ENCODE data around the gene PDE10A. TPM values are rescaled to one million over a fixed set of nuclear protein-coding genes. Genes with fewer than 3 reads are reported as not detected.

PDE10A gene
- total and polyA plus RNA-seq, 2 of the 4 experiments (the other 2 are of a cell fraction), result 3.4 to 12.4 TPM

- H3K14ac ChIP-seq (replicated peaks; ENCODE audit: low read depth, low read length), result no peak overlapping the region
- H2AFZ ChIP-seq (replicated peaks; ENCODE audit: low read length, poor library complexity), result no peak overlapping the region
- no peak overlapping the region for H2BK15ac ChIP-seq (ENCODE audit: low read depth, low read length)
- H3K56ac ChIP-seq (ENCODE audit: extremely low read depth, insufficient read depth, low read length), result no peak overlapping the region
- H3K27me3 ChIP-seq (ENCODE audit: control insufficient read depth, insufficient read depth, low read length), result no peaks in the 10 kb centered on the region
- no peak overlapping the region for H4K91ac ChIP-seq (ENCODE audit: insufficient read depth, low read depth, low read length)
- no peaks in the 10 kb centered on the region for H3K36me3 ChIP-seq (ENCODE audit: control insufficient read depth, insufficient read depth, low read length)
- H2AK9ac ChIP-seq (replicated peaks; ENCODE audit: low read depth, low read length, poor library complexity), result no peak overlapping the region
- H3K4me2 ChIP-seq (ENCODE audit: low read depth, low read length), result peak overlapping the region; percentile 86; the same call in 1 of the 2 replicates
- 80% methylated on average over 1 of the region's 5 CpGs; no CpG with 5 or more reads in 1 of the 2 experiments for WGBS, 2 experiments (ENCODE audit: extremely low coverage in 2 of 2, insufficient read length in 1 of 2)
- no peak for TF ChIP-seq RCOR1 (IDR thresholded peaks at IDR 0.05; ENCODE audit: insufficient replicate concordance, low read length)
- TF ChIP-seq CHD1 (IDR thresholded peaks at IDR 0.05; ENCODE audit: low read depth, low read length), result no peak
- no peak for TF ChIP-seq POLR2A (IDR thresholded peaks at IDR 0.05; ENCODE audit: low read depth, low read length)
- no peak for TF ChIP-seq RFX5 (IDR thresholded peaks at IDR 0.05; ENCODE audit: low read depth, low read length)
- no peak for TF ChIP-seq RAD21 (IDR thresholded peaks at IDR 0.05; ENCODE audit: low read length)
- TF ChIP-seq CEBPB (IDR thresholded peaks at IDR 0.05; ENCODE audit: low read depth, low read length), result no peak
- TF ChIP-seq ELK1 (IDR thresholded peaks at IDR 0.05; ENCODE audit: borderline replicate concordance, low read depth, low read length), result no peak
- TF ChIP-seq MAZ (IDR thresholded peaks at IDR 0.05; ENCODE audit: borderline replicate concordance, low read depth, low read length), result no peak
- TF ChIP-seq FOS (IDR thresholded peaks at IDR 0.05; ENCODE audit: low read depth, low read length), result no peak
- TF ChIP-seq BHLHE40 (IDR thresholded peaks at IDR 0.05; ENCODE audit: low read depth, low read length), result no peak
- H3K27ac ChIP-seq (ENCODE audit: insufficient read depth, low read length), result no peak overlapping the region
- no peaks in the 10 kb centered on the region for H3K9me3 ChIP-seq (ENCODE audit: control insufficient read depth, insufficient read depth, low read length)
- no peak overlapping the region for H2BK120ac ChIP-seq (ENCODE audit: low read depth, low read length)
- peaks cover 16 to 34% of the 10 kb centered on the region in 2 experiments for H3K79me1 ChIP-seq (ENCODE audit: low read depth in 1 of 2, low read length in 2 of 2)
- H3K4ac ChIP-seq (ENCODE audit: low read depth, low read length), result no peak overlapping the region
- in situ Hi-C loops (cut with MboI; ENCODE audit: low sequenced_read_pairs) (no loop called here), intact Hi-C loops (cut with micrococcal nuclease) (no loop called here), dilution Hi-C loops (cut with HindIII; ENCODE audit: low sequenced_read_pairs, unreplicated experiment) (no loop called here)
- no peak overlapping the region for H2AK5ac ChIP-seq (ENCODE audit: low read depth, low read length)
- ATAC-seq (ENCODE audit: low read depth) (peak; percentile 75), DNase-seq (peak; percentile 60)
- no peaks in the 10 kb centered on the region; the same call in 1 of the 2 replicates for H4K20me1 ChIP-seq (ENCODE audit: insufficient read depth, low read length)
- BruUV-seq (replicated peaks), result no TSS peak
- POLR2A ChIA-PET (ENCODE audit: unreplicated experiment), result no interaction called here
- H4K5ac ChIP-seq (ENCODE audit: low read depth, low read length), result no peak overlapping the region; the same call in 1 of the 2 replicates
- H4K8ac ChIP-seq (ENCODE audit: low read depth in 2 of 2, low read length in 2 of 2), result peak overlapping the region in 1 of 2 experiments; percentile 46; a peak in 1 of 4 replicates
- peaks cover 3% of the 10 kb centered on the region; the same call in 1 of the 2 replicates for H3K9me1 ChIP-seq (ENCODE audit: insufficient read depth, low read length)
- CTCF ChIA-PET, result no interaction called here
- no peak overlapping the region for H3K23ac ChIP-seq (ENCODE audit: low read depth, low read length)
- H3K18ac ChIP-seq (ENCODE audit: low read depth, low read length), result no peak overlapping the region
- no peak overlapping the region for H3K9ac ChIP-seq (ENCODE audit: low read depth, low read length)
- H2BK20ac ChIP-seq (ENCODE audit: low read depth, low read length), result no peak overlapping the region
- H2BK5ac ChIP-seq (ENCODE audit: low read depth, low read length, poor library complexity, severe bottlenecking), result no peak overlapping the region
- H3K4me1 ChIP-seq (ENCODE audit: control insufficient read depth, insufficient read depth, low read length), result peaks cover 8% of the 10 kb centered on the region
- no peak overlapping the region for H3K4me3 ChIP-seq (ENCODE audit: insufficient read depth, low read depth, low read length)
Observed at GRCh38 chr6:165615636-165616035, 47.4 kb downstream of the PDE10A start.
